ENCODE data around the gene BHLHE40.

Gene BHLHE40

GRCh38 chr3:4938281-4938982 lies 40.8 kb upstream of the BHLHE40 start:
- Mint-ChIP-seq H3K27me3 (ENCODE audit: low read depth) (no peaks in the 10 kb centered on the region), H3K4me3 (no peak overlapping the region), H3K4me1 (no peaks in the 10 kb centered on the region), H3K36me3 (ENCODE audit: low read depth) (no peaks in the 10 kb centered on the region), H3K9me3 (no peaks in the 10 kb centered on the region), H3K27ac (no peak overlapping the region)
- no peak for TF ChIP-seq CTCF (IDR thresholded peaks at IDR 0.05; ENCODE audit: unreplicated experiment in 3 of 3)

- no peaks in the 10 kb centered on the region for H3K9me3 Mint-ChIP-seq
- no peaks in the 10 kb centered on the region for H3K4me1 Mint-ChIP-seq
- H3K27me3 Mint-ChIP-seq (ENCODE audit: low read depth): no peaks in the 10 kb centered on the region
- H3K4me3 Mint-ChIP-seq: no peak overlapping the region
- H3K27ac Mint-ChIP-seq: no peak overlapping the region
- H3K36me3 Mint-ChIP-seq (ENCODE audit: low read depth): no peaks in the 10 kb centered on the region
- TF ChIP-seq CTCF (IDR thresholded peaks at IDR 0.05; ENCODE audit: unreplicated experiment in 3 of 3): no peak
These were observed 40.0 kb upstream of the BHLHE40 start for GRCh38 chr3:4939276-4939675.

- TF ChIP-seq CTCF (IDR thresholded peaks at IDR 0.05; ENCODE audit: unreplicated experiment in 3 of 3): no peak
- Mint-ChIP-seq H3K27me3 (ENCODE audit: low read depth) (no peaks in the 10 kb centered on the region), H3K27ac (no peak overlapping the region), H3K9me3 (no peaks in the 10 kb centered on the region), H3K4me1 (no peaks in the 10 kb centered on the region), H3K4me3 (no peak overlapping the region), H3K36me3 (ENCODE audit: low read depth) (no peaks in the 10 kb centered on the region)
These were observed 38.3 kb upstream of the BHLHE40 start for GRCh38 chr3:4940985-4941384.

GRCh38 chr3:4943549-4943948 lies 35.7 kb upstream of the BHLHE40 start:
- no peaks in the 10 kb centered on the region for H3K9me3 Mint-ChIP-seq
- no peaks in the 10 kb centered on the region for H3K4me1 Mint-ChIP-seq
- H3K36me3 Mint-ChIP-seq (ENCODE audit: low read depth): no peaks in the 10 kb centered on the region
- no peak overlapping the region for H3K27ac Mint-ChIP-seq
- H3K27me3 Mint-ChIP-seq (ENCODE audit: low read depth): no peaks in the 10 kb centered on the region
- H3K4me3 Mint-ChIP-seq: no peak overlapping the region
- TF ChIP-seq CTCF (IDR thresholded peaks at IDR 0.05; ENCODE audit: unreplicated experiment in 3 of 3): no peak

GRCh38 chr3:4945324-4945723 lies 33.9 kb upstream of the BHLHE40 start:
- no peak overlapping the region for H3K27ac Mint-ChIP-seq
- TF ChIP-seq CTCF (IDR thresholded peaks at IDR 0.05; ENCODE audit: unreplicated experiment in 3 of 3): no peak
- no peak overlapping the region for H3K4me3 Mint-ChIP-seq
- no peaks in the 10 kb centered on the region for H3K9me3 Mint-ChIP-seq
- no peaks in the 10 kb centered on the region for H3K27me3 Mint-ChIP-seq (ENCODE audit: low read depth)
- H3K4me1 Mint-ChIP-seq: no peaks in the 10 kb centered on the region
- no peaks in the 10 kb centered on the region for H3K36me3 Mint-ChIP-seq (ENCODE audit: low read depth)

- no peaks in the 10 kb centered on the region for H3K27me3 Mint-ChIP-seq (ENCODE audit: low read depth)
- H3K36me3 Mint-ChIP-seq (ENCODE audit: low read depth): no peaks in the 10 kb centered on the region
- H3K4me1 Mint-ChIP-seq: no peaks in the 10 kb centered on the region
- no peak overlapping the region for H3K27ac Mint-ChIP-seq
- no peak overlapping the region for H3K4me3 Mint-ChIP-seq
- H3K9me3 Mint-ChIP-seq: no peaks in the 10 kb centered on the region
- no peak for TF ChIP-seq CTCF (IDR thresholded peaks at IDR 0.05; ENCODE audit: unreplicated experiment in 3 of 3)
These were observed 32.2 kb upstream of the BHLHE40 start for GRCh38 chr3:4947028-4947427.
